ENCODE results near the gene ISCA2.

GRCh38 chr14:74469548-74470518 is 23.7 kb upstream of the ISCA2 start:
- TF ChIP-seq CTCF (conservative IDR thresholded peaks at IDR 0.05) (no peak), ZFX (IDR thresholded peaks at IDR 0.05) (no peak)

Data from C4-2B (cell line).